Measurements from ENCODE around the gene TPSAB1.
"Not testable (repeated sequence)": the region's sequence is repeated elsewhere in the genome, so short reads cannot be mapped to it uniquely, and the experiment has no call there.

TPSAB1 gene

GRCh38 chr16:1240436-1240835 is at the start of gene TPSAB1:
Gene TPSAB1 (plus strand): TSS chr16:1240705. CDS start chr16:1240939, 234 bp downstream.
- not testable (repeated sequence) for DNase-seq (ENCODE audit: extremely low read depth in 1 of 2, low read depth in 1 of 2)

GRCh38 chr16:1190789-1191188 is 49.7 kb upstream of the TPSAB1 start:
- DNase-seq (ENCODE audit: extremely low read depth in 1 of 2, low read depth in 1 of 2): not testable (repeated sequence)

- DNase-seq (ENCODE audit: extremely low read depth in 1 of 2, low read depth in 1 of 2): no peak
Observed at GRCh38 chr16:1192384-1193073, 48.0 kb upstream of the TPSAB1 start.

GRCh38 chr16:1193143-1193824 is 47.2 kb upstream of the TPSAB1 start:
- DNase-seq (ENCODE audit: extremely low read depth in 1 of 2, low read depth in 1 of 2): no peak

GRCh38 chr16:1193825-1194581 is 46.5 kb upstream of the TPSAB1 start:
- no peak for DNase-seq (ENCODE audit: extremely low read depth in 1 of 2, low read depth in 1 of 2)

GRCh38 chr16:1194665-1195392 is 45.7 kb upstream of the TPSAB1 start:
- no peak for DNase-seq (ENCODE audit: extremely low read depth in 1 of 2, low read depth in 1 of 2)

- DNase-seq (ENCODE audit: extremely low read depth in 1 of 2, low read depth in 1 of 2): no peak
Observed at GRCh38 chr16:1195393-1195666, 45.2 kb upstream of the TPSAB1 start.

DNA sequence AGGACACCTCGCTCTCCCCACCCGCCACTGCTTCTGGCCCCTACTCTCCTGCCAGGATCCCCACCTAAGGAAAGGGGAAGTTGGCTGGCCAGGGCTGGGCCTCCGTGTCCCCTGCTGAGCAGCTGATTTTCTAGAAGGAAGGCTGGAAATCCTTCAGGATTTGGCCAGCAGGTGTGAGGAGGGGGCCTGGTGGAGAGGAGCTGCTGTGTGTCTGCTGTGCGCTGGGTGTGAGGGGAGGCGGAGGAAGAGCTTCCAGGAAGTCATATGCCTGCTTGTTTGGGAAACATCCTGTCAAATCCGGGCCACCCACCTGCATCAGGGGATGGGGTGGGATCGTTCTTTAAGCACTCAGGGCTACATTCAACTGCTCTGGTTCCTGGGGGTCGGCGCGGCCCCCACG is 44.0 kb upstream of the TPSAB1 start:
- no peak for DNase-seq (ENCODE audit: extremely low read depth in 1 of 2, low read depth in 1 of 2)

- DNase-seq (ENCODE audit: extremely low read depth in 1 of 2, low read depth in 1 of 2): no peak
Observed at GRCh38 chr16:1197237-1197866, 43.2 kb upstream of the TPSAB1 start.

DNA sequence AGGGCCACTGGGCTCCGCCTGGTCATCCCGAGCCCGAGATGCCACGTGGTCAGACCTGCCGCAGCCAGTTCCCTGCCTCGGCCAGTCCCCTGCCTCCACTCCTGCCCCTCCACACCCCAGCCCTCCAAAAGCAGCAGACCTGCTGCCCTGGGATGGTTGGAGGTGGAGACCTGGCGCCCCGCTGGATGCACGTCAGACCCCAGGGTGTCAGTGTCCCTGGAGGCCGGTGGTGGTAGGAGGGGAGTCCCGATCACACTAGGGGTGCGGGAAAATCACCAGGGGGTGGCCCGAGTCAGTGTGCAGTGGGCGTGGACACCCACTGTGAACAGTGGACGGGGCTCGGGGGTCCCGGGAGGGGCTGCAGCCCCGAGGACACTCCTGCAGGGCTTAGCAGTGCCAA is 42.3 kb upstream of the TPSAB1 start:
- no peak for DNase-seq (ENCODE audit: extremely low read depth in 1 of 2, low read depth in 1 of 2)

DNA sequence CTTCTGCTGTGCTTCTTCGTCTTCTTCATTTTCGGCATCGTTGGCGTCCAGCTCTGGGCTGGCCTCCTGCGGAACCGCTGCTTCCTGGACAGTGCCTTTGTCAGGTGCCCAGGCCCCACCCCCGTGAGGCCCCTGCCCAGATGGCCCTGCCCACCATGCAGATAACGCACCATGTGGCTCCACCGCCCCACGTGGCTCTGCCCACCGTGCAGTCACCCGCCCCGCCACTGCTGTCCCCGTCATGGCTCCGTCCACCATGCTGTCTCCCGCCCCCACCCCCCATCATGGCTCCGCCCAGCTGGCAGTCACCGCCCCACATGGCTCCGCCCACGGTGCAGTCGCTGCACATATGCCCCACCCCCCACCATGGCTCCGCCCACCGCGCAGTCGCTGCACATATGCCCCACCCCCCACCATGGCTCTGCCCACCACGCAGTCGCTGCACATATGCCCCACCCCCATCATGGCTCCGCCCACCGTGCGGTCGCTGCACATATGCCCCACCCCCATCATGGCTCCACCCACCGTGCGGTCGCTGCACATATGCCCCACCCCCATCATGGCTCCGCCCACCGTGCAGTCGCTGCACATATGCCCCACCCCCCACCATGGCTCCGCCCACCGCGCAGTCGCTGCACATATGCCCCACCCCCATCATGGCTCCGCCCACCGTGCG is 41.7 kb upstream of the TPSAB1 start:
- DNase-seq (ENCODE audit: extremely low read depth in 1 of 2, low read depth in 1 of 2): not testable (repeated sequence)

DNA sequence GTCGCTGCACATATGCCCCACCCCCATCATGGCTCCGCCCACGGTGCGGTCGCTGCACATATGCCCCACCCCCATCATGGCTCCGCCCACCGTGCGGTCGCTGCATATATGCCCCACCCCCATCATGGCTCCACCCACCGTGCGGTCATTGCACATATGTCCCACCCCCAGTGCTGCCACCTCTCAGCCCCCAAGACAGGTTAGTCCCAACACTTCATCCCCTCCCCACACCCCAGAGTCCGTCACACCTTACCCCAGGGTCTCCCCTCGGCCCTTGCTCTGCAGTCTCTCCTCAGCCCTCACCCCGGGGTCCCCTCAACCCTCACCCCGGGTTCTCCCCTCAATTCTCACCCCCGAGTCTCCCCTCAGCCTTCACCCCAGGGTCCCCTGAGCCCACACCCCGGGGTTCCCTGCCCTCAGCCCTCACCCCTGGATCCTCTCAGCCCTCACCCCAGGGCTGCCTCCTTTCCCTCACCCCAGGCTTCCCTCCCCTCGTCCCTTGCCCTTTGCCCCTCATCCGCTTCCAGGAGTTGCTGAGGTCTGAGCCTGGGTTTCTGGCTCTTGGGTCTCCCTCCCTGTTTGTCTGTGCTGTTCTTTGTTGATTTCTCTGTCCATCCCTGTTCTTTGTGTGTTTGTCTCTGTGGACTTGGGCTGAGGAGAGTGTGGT is 41.0 kb upstream of the TPSAB1 start:
- DNase-seq (ENCODE audit: extremely low read depth in 1 of 2, low read depth in 1 of 2): no peak

GRCh38 chr16:1200014-1200627 is 40.4 kb upstream of the TPSAB1 start:
- no peak for DNase-seq (ENCODE audit: extremely low read depth in 1 of 2, low read depth in 1 of 2)

DNA sequence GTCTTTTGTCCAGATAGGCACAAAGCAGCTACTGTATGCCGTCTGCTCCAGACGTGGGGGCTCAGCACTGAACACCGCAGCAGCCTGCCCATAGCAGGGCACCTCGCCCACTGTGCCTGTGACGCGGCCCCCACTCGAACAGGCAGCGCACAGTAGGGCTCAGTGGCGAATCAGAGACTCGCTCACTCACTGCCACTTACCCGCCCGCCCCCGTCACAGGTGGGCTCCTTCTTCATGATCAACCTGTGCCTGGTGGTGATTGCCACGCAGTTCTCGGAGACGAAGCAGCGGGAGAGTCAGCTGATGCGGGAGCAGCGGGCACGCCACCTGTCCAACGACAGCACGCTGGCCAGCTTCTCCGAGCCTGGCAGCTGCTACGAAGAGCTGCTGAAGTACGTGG is 39.1 kb upstream of the TPSAB1 start:
- no peak for DNase-seq (ENCODE audit: extremely low read depth in 1 of 2, low read depth in 1 of 2)

- DNase-seq (ENCODE audit: extremely low read depth in 1 of 2, low read depth in 1 of 2): no peak
Observed at GRCh38 chr16:1202274-1202673, 38.2 kb upstream of the TPSAB1 start.

- DNase-seq (ENCODE audit: extremely low read depth in 1 of 2, low read depth in 1 of 2): no peak
Observed at GRCh38 chr16:1204933-1205332, 35.6 kb upstream of the TPSAB1 start.

- DNase-seq (ENCODE audit: extremely low read depth in 1 of 2, low read depth in 1 of 2): no peak
Observed at GRCh38 chr16:1206326-1206725, 34.2 kb upstream of the TPSAB1 start.

GRCh38 chr16:1206786-1207185 is 33.7 kb upstream of the TPSAB1 start:
- DNase-seq (ENCODE audit: extremely low read depth in 1 of 2, low read depth in 1 of 2): no peak

- no peak for DNase-seq (ENCODE audit: extremely low read depth in 1 of 2, low read depth in 1 of 2)
Observed at GRCh38 chr16:1208239-1208830, 32.2 kb upstream of the TPSAB1 start.
